ENCODE data around the gene HRK. TPM values are rescaled to one million over a fixed set of nuclear protein-coding genes. Genes with fewer than 3 reads are reported as not detected.

Gene HRK
- total and polyA plus RNA-seq, 10 of the 15 experiments (the other 5 are each of a cell fraction or from before 2014, with no cell fraction given) = not detected

GRCh38 chr12:116808113-116809105, 72.8 kb downstream of the HRK start:
- intact Hi-C loops (cut with micrococcal nuclease; ENCODE audit: unreplicated experiment) (no loop called here), in situ Hi-C loops (cut with MboI) (no loop called here)
- no peaks in the 10 kb centered on the region for H4K20me1 ChIP-seq (ENCODE audit: control insufficient read depth, insufficient read depth)
- no TSS peak for BruUV-seq (replicated peaks)
- no peak overlapping the region for H3K27ac ChIP-seq (ENCODE audit: control insufficient read depth, insufficient read depth)
- WGBS (ENCODE audit: insufficient coverage, insufficient replicate concordance, low lambda C conversion rate, missing lambda C conversion rate) = 80% methylated on average over 18 of the region's 18 CpGs
- POLR2A ChIA-PET = no interaction called here
- no peak for FAIRE-seq
- no peak overlapping the region for H3K9ac ChIP-seq (ENCODE audit: control insufficient read depth, insufficient read depth, low read length)
- H3K4me3 ChIP-seq = no peak overlapping the region
- SMC1A ChIA-PET (ENCODE audit: uncharacterized antibody, unreplicated experiment) = no interaction called here
- no peaks in the 10 kb centered on the region for H3K79me2 ChIP-seq (ENCODE audit: control insufficient read depth, insufficient read depth, low read length)
- H3K27me3 ChIP-seq (replicated peaks in 1 of 2; ENCODE audit: control insufficient read depth in 2 of 2, insufficient read depth in 2 of 2, low read length in 1 of 2) = no peaks in the 10 kb centered on the region
- CTCF ChIA-PET = no interaction called here
- H3K4me2 ChIP-seq (ENCODE audit: control insufficient read depth, insufficient read depth) = no peak overlapping the region
- no peaks in the 10 kb centered on the region; a peak in 2 of 4 replicates for H3K36me3 ChIP-seq (ENCODE audit: control insufficient read depth in 2 of 2, insufficient read depth in 2 of 2, low read length in 1 of 2)
- H2AFZ ChIP-seq (ENCODE audit: control insufficient read depth, low read depth, low read length) = no peak overlapping the region
- H3K4me1 ChIP-seq (ENCODE audit: control insufficient read depth, insufficient read depth, low read length) = no peaks in the 10 kb centered on the region
- H3K9me3 ChIP-seq (replicated peaks; ENCODE audit: control insufficient read depth, insufficient read depth, low read length) = no peaks in the 10 kb centered on the region
- DNase-seq (ENCODE audit: low read depth, low spot score) = no peak
- no peak for ATAC-seq
- RAD21 ChIA-PET (ENCODE audit: unreplicated experiment) = no interaction called here
- TF ChIP-seq SREBF1 (IDR thresholded peaks at IDR 0.05; ENCODE audit: low read length) (no peak), ZNF274 (IDR thresholded peaks at IDR 0.05; ENCODE audit: insufficient read depth, insufficient read length) (no peak), MEF2B (IDR thresholded peaks at IDR 0.05; ENCODE audit: partially characterized antibody, poor library complexity, severe bottlenecking) (no peak), SMARCA5 (IDR thresholded peaks at IDR 0.05) (no peak), SIX5 (IDR thresholded peaks at IDR 0.05; ENCODE audit: low read depth, low read length, severe bottlenecking) (no peak), PBX3 (IDR thresholded peaks at IDR 0.05; ENCODE audit: insufficient replicate concordance, low read depth, low read length) (no peak), TARDBP (IDR thresholded peaks at IDR 0.05; ENCODE audit: borderline replicate concordance) (no peak), TCF12 (IDR thresholded peaks at IDR 0.05; ENCODE audit: low read depth, low read length) (no peak), CEBPB (IDR thresholded peaks at IDR 0.05; ENCODE audit: borderline replicate concordance in 1 of 2, low read depth in 2 of 2, low read length in 2 of 2) (no peak), RFX5 (IDR thresholded peaks at IDR 0.05; ENCODE audit: low read depth, low read length) (no peak), KLF5 (IDR thresholded peaks at IDR 0.05; ENCODE audit: partially characterized antibody) (no peak), BHLHE40 (IDR thresholded peaks at IDR 0.05; ENCODE audit: borderline replicate concordance in 1 of 2, low read depth in 2 of 2, low read length in 1 of 2) (no peak)

All from GM12878 (cell line).